K562 (cell line): ENCODE measurements around the gene TSPAN12. TPM values are rescaled to one million over a fixed set of nuclear protein-coding genes. Genes with fewer than 3 reads are reported as not detected.

ENCODE experiments used
- ARID3B ChIP-seq: fragments of 250-450 bp; sonication (Bioruptor Pico); IDR thresholded peaks from 2 replicates; pipeline ENCODE4 v1.4.0; 2020; ENCODE audit warnings: borderline replicate concordance
- BRF1 ChIP-seq: IDR thresholded peaks from 3 replicates; pipeline ENCODE4 v1.6.1; 2011; ENCODE audit warnings: borderline replicate concordance, mild to moderate bottlenecking; ENCODE audit not compliant: insufficient read length; ENCODE audit errors: extremely low read depth
- CTCF ChIP-seq, 3 experiments: IDR thresholded peaks in 2 of 3; conservative IDR thresholded peaks in 1 of 3; 2 replicates each; pipeline ENCODE4 v1.5.1; 2011 to 2012; ENCODE audit warnings: low read length in 3 of 3, mild to moderate bottlenecking in 3 of 3, control low read depth in 2 of 3, improper control_type of control experiment in 1 of 3, inconsistent platforms in 1 of 3, low read depth in 1 of 3, mixed read lengths in 1 of 3, moderate library complexity in 1 of 3; ENCODE audit not compliant: insufficient read depth in 2 of 3
- E2F3 ChIP-seq: fragments of 250-450 bp; sonication (Bioruptor Pico); IDR thresholded peaks from 2 replicates; pipeline ENCODE4 v1.4.0; 2020; ENCODE audit warnings: mild to moderate bottlenecking
- GTF2E2 ChIP-seq: fragments of 200-800 bp; sonication (Bioruptor generic); IDR thresholded peaks from 2 replicates; pipeline ENCODE4 v1.6.1; 2016; ENCODE audit warnings: missing genetic modification characterization, missing compliant biosample characterization
- HDAC2 ChIP-seq: fragments of 450-650 bp; IDR thresholded peaks from 2 replicates; pipeline ENCODE4 v1.6.1; 2016; ENCODE audit warnings: mild to moderate bottlenecking
- HDAC3 ChIP-seq: fragments of 450-650 bp; IDR thresholded peaks from 2 replicates; pipeline ENCODE4 v1.6.1; 2018; ENCODE audit warnings: borderline replicate concordance, mild to moderate bottlenecking, moderate library complexity; ENCODE audit not compliant: partially characterized antibody
- HINFP ChIP-seq: fragments of 450-650 bp; conservative IDR thresholded peaks from 2 replicates; pipeline ENCODE4 v1.6.1; 2016; ENCODE audit warnings: missing genetic modification characterization, low read depth, mild to moderate bottlenecking, control low read depth, missing compliant biosample characterization
- JUN ChIP-seq, 2 experiments: sonication (generic) in 1 of 2; formaldehyde crosslinking in 1 of 2; IDR thresholded peaks; 2 replicates each; pipeline versions ENCODE4 v1.6.1 to v1.8.0; 2012 to 2022; ENCODE audit warnings: borderline replicate concordance in 2 of 2, mild to moderate bottlenecking in 2 of 2, improper control_type of control experiment in 1 of 2, low read depth in 1 of 2, low read length in 1 of 2, missing genetic modification reagents in 1 of 2
- MAFG ChIP-seq: fragments of 450-650 bp; conservative IDR thresholded peaks from 2 replicates; pipeline ENCODE4 v1.6.1; 2016; ENCODE audit warnings: missing genetic modification characterization, missing compliant biosample characterization
- SAFB2 ChIP-seq: fragments of 200-400 bp; formaldehyde crosslinking; IDR thresholded peaks from 2 replicates; pipeline ENCODE4 v1.6.1; 2018; ENCODE audit warnings: borderline replicate concordance, low read length, low read depth, moderate library complexity; ENCODE audit not compliant: severe bottlenecking
- USF1 ChIP-seq: sonication (generic); formaldehyde crosslinking; IDR thresholded peaks from 2 replicates; pipeline ENCODE4 v1.9.0; 2022; ENCODE audit warnings: mild to moderate bottlenecking, missing genetic modification reagents
- ZBED1 ChIP-seq: IDR thresholded peaks from 2 replicates; pipeline ENCODE4 v1.6.1; 2014
- ZBTB7A ChIP-seq: IDR thresholded peaks from 2 replicates; pipeline ENCODE4 v1.6.1; 2011; ENCODE audit warnings: low read depth, mild to moderate bottlenecking, low read length, moderate library complexity, borderline replicate concordance; ENCODE audit not compliant: control insufficient read depth
- polyA plus RNA-seq, 8 experiments: library from polyadenylated mRNA; depleted of rRNA in 4 of 8; stranded (reverse) in 5 of 8; unstranded in 3 of 8; fragments of >200 nt; fragmentation: Nextera tagmentation in 2 of 8; fragmentation: Illumina TruSeq in 1 of 8; extraction: Ambion mirVana in 2 of 8; extraction: Trizol in 1 of 8; gene quantifications; 2 replicates each; pipeline versions ENCODE4 v1.2.1 to v1.2.3, GENCODE V29; 2011 to 2014; ENCODE audit warnings: inconsistent platforms in 1 of 8, missing spikeins in 1 of 8
- total RNA-seq, 7 experiments: library from RNA; depleted of rRNA in 6 of 7; stranded (reverse); fragments of >200 nt in 6 of 7; fragmentation: Illumina TruSeq in 2 of 7; extraction: Trizol in 2 of 7; gene quantifications; 2 replicates each; pipeline versions ENCODE4 v1.2.1 to v1.2.3, GENCODE V29; 2011 to 2021; ENCODE audit warnings: low replicate concordance in 1 of 7

The TSPAN12 gene
- total and polyA plus RNA-seq, 9 of the 15 experiments (the other 6 are each of a cell fraction or from before 2014, with no cell fraction given), result 0.13 to 1.7 (median 0.35) TPM; not detected in 1

- TF ChIP-seq SAFB2 (no peak), ZBED1 (no peak), E2F3 (CRISPR knock-in tag) (no peak), MAFG (tag) (peak; percentile 93), ZBTB7A (no peak), JUN (IDR thresholded peaks at IDR 0.05; ENCODE audit: borderline replicate concordance, low read depth, low read length) (no peak), JUN (CRISPR knock-in tag; IDR thresholded peaks at IDR 0.05; ENCODE audit: borderline replicate concordance) (no peak), BRF1 (no peak), USF1 (CRISPR knock-in tag) (no peak), ARID3B (CRISPR knock-in tag) (no peak), HINFP (tag) (no peak), GTF2E2 (tag) (no peak), HDAC2 (no peak), HDAC3 (no peak), CTCF (IDR thresholded peaks at IDR 0.05 in 2 of 3, conservative IDR thresholded peaks at IDR 0.05 in 1 of 3; ENCODE audit: insufficient read depth in 2 of 3, low read depth in 1 of 3, low read length in 3 of 3) (no peak)
Measured at GRCh38 chr7:120738816-120739215, 119.1 kb downstream of the TSPAN12 start (continued).
